Loucy (cell line): Measurements from ENCODE around the gene ACVR2A.

ENCODE experiments used
- EZH2phosphoT487 ChIP-seq: fragments of 200-600 bp; IDR thresholded peaks from 2 replicates; pipeline ENCODE4 v1.6.1; 2018; ENCODE audit warnings: antibody characterized with exemption, mild to moderate bottlenecking, moderate library complexity, borderline replicate concordance
- TF ChIP-seq, protein P1 (sequence below): fragments of 200-600 bp; sonication (generic); conservative IDR thresholded peaks from 2 replicates; pipeline ENCODE4 v1.5.1; 2014; ENCODE audit warnings: mild to moderate bottlenecking, antibody characterized with exemption, low read length

DNA sequence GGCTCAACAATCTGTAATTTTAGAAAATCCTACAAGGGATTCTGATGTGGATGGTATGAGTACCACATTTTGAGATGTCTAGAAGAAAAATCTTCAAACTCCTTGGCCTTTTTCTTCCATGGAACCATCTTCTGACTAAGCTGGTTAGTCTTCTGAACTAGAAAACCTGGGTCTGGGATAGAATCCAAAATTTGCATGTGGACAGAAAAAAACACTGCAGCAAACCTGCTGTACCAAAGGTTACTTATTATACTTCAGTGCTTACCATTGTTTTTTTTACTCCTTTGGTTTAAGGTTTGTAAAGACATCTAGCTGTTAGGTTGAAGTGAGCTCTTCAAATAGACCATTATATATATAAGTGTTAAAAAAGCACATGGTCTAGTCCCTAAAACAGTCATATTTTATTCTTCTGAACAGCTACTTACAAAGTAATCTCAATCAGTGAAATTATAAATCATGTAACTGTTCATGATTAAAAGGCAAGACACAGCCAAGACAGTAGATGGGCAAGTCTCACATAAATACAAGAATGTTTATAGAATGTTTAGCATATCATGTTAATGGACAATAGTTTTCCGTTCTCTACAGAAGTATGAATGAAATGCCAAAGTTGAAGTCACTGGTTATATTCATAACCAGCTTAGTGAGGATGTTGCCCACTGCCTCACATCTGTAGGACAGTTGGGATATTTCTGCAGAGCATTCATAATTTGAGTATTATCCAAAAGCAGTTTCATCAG, 90.2 kb downstream of the ACVR2A start:
- TF ChIP-seq, protein P1, sequence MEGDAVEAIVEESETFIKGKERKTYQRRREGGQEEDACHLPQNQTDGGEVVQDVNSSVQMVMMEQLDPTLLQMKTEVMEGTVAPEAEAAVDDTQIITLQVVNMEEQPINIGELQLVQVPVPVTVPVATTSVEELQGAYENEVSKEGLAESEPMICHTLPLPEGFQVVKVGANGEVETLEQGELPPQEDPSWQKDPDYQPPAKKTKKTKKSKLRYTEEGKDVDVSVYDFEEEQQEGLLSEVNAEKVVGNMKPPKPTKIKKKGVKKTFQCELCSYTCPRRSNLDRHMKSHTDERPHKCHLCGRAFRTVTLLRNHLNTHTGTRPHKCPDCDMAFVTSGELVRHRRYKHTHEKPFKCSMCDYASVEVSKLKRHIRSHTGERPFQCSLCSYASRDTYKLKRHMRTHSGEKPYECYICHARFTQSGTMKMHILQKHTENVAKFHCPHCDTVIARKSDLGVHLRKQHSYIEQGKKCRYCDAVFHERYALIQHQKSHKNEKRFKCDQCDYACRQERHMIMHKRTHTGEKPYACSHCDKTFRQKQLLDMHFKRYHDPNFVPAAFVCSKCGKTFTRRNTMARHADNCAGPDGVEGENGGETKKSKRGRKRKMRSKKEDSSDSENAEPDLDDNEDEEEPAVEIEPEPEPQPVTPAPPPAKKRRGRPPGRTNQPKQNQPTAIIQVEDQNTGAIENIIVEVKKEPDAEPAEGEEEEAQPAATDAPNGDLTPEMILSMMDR, result no peak
- no peak for TF ChIP-seq EZH2phosphoT487
